Astrocyte of the spinal cord (primary cell): ENCODE data around the gene PPP6R1.

Experiments
- DNase-seq: peaks from one replicate; pipeline ENCODE4 v3.0.0; 2011; ENCODE audit warnings: low read depth, low spot score
- H3K4me3 ChIP-seq: 2 replicates; pipeline ENCODE4 v1.5.1; 2011; ENCODE audit warnings: low read depth, mild to moderate bottlenecking, low read length, moderate library complexity
- in situ Hi-C: cut with HindIII; loops from 2 replicates; pipeline ENCODE4 v1.10.0; 2017; ENCODE audit warnings: low sequenced_read_pairs
- TF ChIP-seq, protein P1 (sequence below): IDR thresholded peaks from 2 replicates; pipeline ENCODE4 v1.5.1; 2012; ENCODE audit warnings: low read depth, mild to moderate bottlenecking, low read length, inconsistent platforms

Gene PPP6R1

DNA sequence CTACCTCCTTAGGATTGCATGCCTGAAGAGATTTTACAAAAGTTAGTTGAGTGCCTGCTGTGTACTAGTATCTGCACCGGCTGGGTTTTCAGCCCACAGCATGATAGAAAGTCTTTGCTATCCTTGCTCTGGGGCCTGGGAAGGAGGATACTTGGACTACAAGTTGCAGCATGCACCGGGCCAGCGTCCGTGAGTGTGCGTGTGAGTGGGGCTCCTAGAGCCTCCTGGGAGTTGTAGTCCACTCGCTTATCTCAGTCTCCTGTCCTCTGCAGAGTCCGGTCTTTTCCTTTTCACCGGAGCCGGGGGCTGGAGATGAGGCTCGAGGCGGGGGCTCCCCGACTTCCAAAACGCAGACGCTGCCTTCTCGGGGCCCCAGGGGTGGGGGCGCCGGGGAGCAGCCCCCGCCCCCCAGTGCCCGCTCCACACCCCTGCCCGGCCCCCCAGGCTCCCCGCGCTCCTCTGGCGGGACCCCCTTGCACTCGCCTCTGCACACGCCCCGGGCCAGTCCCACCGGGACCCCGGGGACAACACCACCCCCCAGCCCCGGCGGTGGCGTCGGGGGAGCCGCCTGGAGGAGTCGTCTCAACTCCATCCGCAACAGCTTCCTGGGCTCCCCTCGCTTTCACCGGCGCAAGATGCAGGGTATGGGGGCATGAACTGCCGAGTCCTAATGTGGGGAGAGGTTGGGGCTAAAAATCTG, 45.6 kb upstream of the PPP6R1 start:
- DNase-seq = peak; percentile 27
- TF ChIP-seq, protein P1, sequence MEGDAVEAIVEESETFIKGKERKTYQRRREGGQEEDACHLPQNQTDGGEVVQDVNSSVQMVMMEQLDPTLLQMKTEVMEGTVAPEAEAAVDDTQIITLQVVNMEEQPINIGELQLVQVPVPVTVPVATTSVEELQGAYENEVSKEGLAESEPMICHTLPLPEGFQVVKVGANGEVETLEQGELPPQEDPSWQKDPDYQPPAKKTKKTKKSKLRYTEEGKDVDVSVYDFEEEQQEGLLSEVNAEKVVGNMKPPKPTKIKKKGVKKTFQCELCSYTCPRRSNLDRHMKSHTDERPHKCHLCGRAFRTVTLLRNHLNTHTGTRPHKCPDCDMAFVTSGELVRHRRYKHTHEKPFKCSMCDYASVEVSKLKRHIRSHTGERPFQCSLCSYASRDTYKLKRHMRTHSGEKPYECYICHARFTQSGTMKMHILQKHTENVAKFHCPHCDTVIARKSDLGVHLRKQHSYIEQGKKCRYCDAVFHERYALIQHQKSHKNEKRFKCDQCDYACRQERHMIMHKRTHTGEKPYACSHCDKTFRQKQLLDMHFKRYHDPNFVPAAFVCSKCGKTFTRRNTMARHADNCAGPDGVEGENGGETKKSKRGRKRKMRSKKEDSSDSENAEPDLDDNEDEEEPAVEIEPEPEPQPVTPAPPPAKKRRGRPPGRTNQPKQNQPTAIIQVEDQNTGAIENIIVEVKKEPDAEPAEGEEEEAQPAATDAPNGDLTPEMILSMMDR = no peak
- in situ Hi-C loops = no loop called here
- H3K4me3 ChIP-seq = no peak overlapping the region

DNA sequence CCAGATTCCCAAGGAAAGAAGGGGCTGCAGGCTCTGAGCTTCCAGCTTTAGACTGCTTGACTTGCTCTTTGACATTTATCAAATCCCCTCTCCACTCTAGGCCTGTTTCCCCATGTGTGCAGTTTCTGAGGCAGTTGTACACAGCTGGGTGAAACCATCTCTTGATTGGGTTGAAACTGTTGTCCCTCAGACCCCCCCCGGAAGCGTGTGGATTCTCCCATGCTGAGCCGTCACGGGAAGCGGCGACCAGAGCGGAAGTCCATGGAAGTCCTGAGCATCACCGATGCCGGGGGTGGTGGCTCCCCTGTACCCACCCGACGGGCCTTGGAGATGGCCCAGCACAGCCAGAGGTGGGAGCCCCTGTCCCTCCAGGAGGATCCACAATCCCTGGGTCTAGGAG, 44.7 kb upstream of the PPP6R1 start:
- no peak for DNase-seq
- H3K4me3 ChIP-seq = no peak overlapping the region
- in situ Hi-C loops = no loop called here
- TF ChIP-seq, protein P1 = no peak

DNA sequence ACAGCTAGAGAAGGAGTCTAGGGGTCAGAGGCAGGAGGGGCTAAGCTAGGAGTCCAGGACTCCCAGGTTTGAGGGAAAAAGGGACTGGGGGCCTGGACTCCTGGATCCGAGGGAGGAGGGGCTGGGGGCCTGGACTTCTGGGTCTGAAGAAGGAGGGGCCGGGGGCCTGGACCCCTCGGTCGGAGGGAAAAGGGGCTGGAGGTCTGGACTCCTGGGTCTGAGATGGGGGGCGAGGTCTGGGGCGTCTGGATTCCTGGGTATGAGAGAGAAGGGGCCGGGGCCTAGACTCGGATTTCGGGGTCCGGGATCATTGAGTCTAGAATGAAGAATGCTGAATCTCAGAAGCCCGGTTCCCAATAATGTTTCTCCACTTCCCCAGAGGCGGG, 43.5 kb upstream of the PPP6R1 start:
- TF ChIP-seq, protein P1 = no peak
- H3K4me3 ChIP-seq = peak overlapping the region; percentile 37
- no peak for DNase-seq

DNA sequence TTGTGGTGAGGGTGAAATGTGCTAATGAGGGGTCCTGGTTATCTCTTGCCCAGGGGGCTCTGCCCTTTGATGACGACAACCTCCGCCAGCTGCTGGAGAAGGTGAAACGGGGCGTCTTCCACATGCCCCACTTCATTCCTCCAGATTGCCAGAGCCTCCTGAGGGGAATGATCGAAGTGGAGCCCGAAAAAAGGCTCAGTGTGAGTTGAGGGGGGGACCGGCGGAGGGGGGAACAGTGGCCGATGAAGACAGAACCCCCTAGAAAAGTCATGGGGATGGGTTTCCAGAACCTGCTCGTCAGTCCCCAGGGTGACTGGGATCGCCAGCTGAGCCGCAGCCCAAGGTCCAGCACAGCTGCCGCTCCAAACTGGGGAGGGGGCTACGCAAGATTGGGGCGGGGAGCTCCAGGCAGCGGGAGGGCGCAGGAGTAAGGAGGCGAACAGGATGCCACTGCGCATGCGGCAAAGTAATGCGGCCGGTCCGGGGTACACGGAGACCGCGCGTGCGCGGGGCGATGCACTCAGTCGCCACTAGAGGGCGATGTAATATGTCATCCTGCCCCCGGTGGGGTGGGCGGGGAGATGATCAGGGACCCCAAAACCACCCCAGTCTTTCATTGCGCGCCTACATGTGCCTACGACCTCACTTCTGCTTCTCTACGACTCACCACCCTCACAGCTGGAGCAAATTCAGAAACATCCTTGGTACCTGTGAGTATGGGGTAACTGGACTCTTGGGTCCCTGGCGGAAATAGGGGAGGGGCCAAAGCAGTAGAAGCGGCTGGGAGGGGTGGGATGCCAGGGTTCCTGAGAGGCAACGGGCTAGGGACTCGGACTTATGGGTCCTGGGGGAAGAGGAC, 42.9 kb upstream of the PPP6R1 start:
- TF ChIP-seq, protein P1 = peak; percentile 87
- in situ Hi-C loops = no loop called here
- peak overlapping the region; percentile 37 for H3K4me3 ChIP-seq
- DNase-seq = peak; percentile 62

More for the DNA sequence above, 43.5 kb upstream of the PPP6R1 start:
- in situ Hi-C loops = no loop called here

DNA sequence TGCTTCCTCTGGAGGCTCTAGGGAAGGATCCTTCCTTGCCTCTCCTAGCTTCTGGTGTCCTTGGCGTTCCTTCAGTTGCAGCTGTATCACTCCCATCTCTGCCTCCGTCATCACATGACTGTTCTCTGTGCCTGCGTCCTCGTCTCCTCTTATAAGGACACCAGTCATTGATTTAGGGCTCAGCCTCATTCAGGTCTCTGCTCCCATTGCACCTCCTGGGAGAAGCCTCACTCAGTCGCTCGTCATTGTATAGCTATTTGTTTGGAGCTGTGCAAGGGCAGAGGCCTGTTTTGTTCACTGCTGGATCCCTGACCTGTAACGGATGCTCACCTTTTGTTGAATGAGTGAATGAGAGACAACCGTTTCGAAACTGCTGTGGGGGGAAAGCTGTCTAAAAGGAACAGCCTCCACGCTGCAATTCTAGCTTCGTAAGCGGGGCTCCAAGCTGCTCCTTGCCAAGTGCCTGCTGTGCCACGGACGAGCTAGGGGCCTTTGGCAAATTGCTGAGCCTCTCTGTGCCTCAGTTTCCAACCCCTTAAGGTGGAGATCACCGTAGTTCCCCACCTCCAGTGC, 42.2 kb upstream of the PPP6R1 start:
- TF ChIP-seq, protein P1 = no peak
- H3K4me3 ChIP-seq = no peak overlapping the region
- in situ Hi-C loops = no loop called here
- DNase-seq = no peak

DNA sequence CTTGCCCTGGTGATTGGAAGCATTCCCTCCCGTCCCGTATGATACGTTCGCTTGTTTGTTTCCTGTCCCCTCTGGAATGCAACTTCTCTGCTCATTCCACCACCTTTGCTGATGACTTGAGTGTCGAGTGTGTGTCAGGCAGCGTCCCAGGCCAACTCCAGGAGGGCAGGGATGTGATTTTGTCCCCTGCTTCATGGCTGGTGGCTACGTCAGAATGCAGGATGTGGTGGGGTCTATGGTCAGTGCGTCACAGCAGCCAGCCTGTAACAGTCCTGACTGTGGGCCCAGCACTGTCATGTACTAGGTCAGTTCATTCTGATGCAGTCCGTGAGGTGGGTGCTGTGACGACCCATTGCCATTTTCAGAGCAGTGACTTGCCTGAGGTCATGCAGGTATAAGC, 41.2 kb upstream of the PPP6R1 start:
- TF ChIP-seq, protein P1 = no peak
- no peak for DNase-seq
- no peak overlapping the region for H3K4me3 ChIP-seq
- in situ Hi-C loops = no loop called here
